ENCODE measurements around the gene CCDC116.
"Not testable (repeated sequence)": the region's sequence is repeated elsewhere in the genome, so short reads cannot be mapped to it uniquely, and the experiment has no call there.

The CCDC116 gene

GRCh38 chr22:21592422-21592821 is 40.1 kb upstream of the CCDC116 start:
- Histone ChIP-seq H3K18ac (ENCODE audit: low read length) (no peak overlapping the region), H2BK12ac (ENCODE audit: low read length) (no peak overlapping the region), H4K8ac (ENCODE audit: low read depth, low read length) (no peak overlapping the region)

GRCh38 chr22:21593406-21594232 is 38.9 kb upstream of the CCDC116 start:
- Histone ChIP-seq H3K14ac (ENCODE audit: low read length) (no peak overlapping the region), H3K23ac (ENCODE audit: low read length) (no peak overlapping the region), H3K4me1 (ENCODE audit: control insufficient read depth in 1 of 2, insufficient read depth in 2 of 2, low read length in 2 of 2) (peaks cover 0 to 2% of the 10 kb centered on the region in 2 experiments)

More at GRCh38 chr22:21592422-21592821, 40.1 kb upstream of the CCDC116 start:
- Histone ChIP-seq H2BK120ac (ENCODE audit: insufficient read depth, low read length, poor library complexity) (no peak overlapping the region), H2BK5ac (ENCODE audit: low read depth, low read length, poor library complexity) (no peak overlapping the region), H4K91ac (ENCODE audit: low read depth, low read length) (no peak overlapping the region), H3K23ac (ENCODE audit: low read length) (no peak overlapping the region), H3K36me3 (ENCODE audit: control insufficient read depth in 1 of 2, insufficient read depth in 2 of 2, low read length in 2 of 2) (peaks cover 34 to 45% of the 10 kb centered on the region in 2 experiments), H3K79me2 (ENCODE audit: control insufficient read depth, insufficient read depth, low read length, poor library complexity) (peaks cover 21% of the 10 kb centered on the region), H2AFZ (ENCODE audit: insufficient read depth, low read length, poor library complexity) (no peak overlapping the region), H3K9me3 (ENCODE audit: insufficient read depth, low read depth, low read length) (peaks cover 1% of the 10 kb centered on the region), H3K79me1 (ENCODE audit: low read length) (no peaks in the 10 kb centered on the region), H3K9ac (ENCODE audit: low read length) (no peak overlapping the region), H3K14ac (ENCODE audit: low read length) (no peak overlapping the region), H3K27ac (ENCODE audit: low read depth, low read length) (no peak overlapping the region), H2AK5ac (ENCODE audit: low read length) (no peak overlapping the region), H3K27me3 (ENCODE audit: insufficient read depth, low read length) (no peaks in the 10 kb centered on the region), H3K4me1 (ENCODE audit: control insufficient read depth in 1 of 2, insufficient read depth in 2 of 2, low read length in 2 of 2) (peaks cover 4 to 5% of the 10 kb centered on the region in 2 experiments), H3K4me3 (ENCODE audit: low read depth, low read length) (peak overlapping the region; percentile 25), H3K4ac (ENCODE audit: low read depth, low read length) (peak overlapping the region; percentile 60), H4K12ac (ENCODE audit: low read depth, low read length) (no peak overlapping the region), H3K4me2 (ENCODE audit: low read length) (no peak overlapping the region)
- no CpG with 5 or more reads among the region's 3 CpGs for WGBS (ENCODE audit: extremely low coverage, insufficient coverage, insufficient read length)
- DNase-seq, result no peak

GRCh38 chr22:21594865-21595452 is 37.6 kb upstream of the CCDC116 start:
- peaks cover 0 to 2% of the 10 kb centered on the region in 2 experiments for H3K4me1 ChIP-seq (ENCODE audit: control insufficient read depth in 1 of 2, insufficient read depth in 2 of 2, low read length in 2 of 2)
- no peak overlapping the region for H3K14ac ChIP-seq (ENCODE audit: low read length)
- H3K4me2 ChIP-seq (ENCODE audit: low read length), result no peak overlapping the region
- no peak overlapping the region for H3K4me3 ChIP-seq (ENCODE audit: low read depth, low read length)
- H2BK120ac ChIP-seq (ENCODE audit: insufficient read depth, low read length, poor library complexity), result no peak overlapping the region
- no peak overlapping the region for H3K23ac ChIP-seq (ENCODE audit: low read length)
- peaks cover 1% of the 10 kb centered on the region for H3K9me3 ChIP-seq (ENCODE audit: insufficient read depth, low read depth, low read length)
- H4K12ac ChIP-seq (ENCODE audit: low read depth, low read length), result no peak overlapping the region
- DNase-seq, result no peak
- peak overlapping the region; percentile 2 for H3K4ac ChIP-seq (ENCODE audit: low read depth, low read length)
- no peaks in the 10 kb centered on the region for H3K79me1 ChIP-seq (ENCODE audit: low read length)
- H3K18ac ChIP-seq (ENCODE audit: low read length), result no peak overlapping the region
- H2AFZ ChIP-seq (ENCODE audit: insufficient read depth, low read length, poor library complexity), result no peak overlapping the region
- no peak overlapping the region for H2BK5ac ChIP-seq (ENCODE audit: low read depth, low read length, poor library complexity)
- no peak overlapping the region for H2AK5ac ChIP-seq (ENCODE audit: low read length)
- no peak overlapping the region for H2BK12ac ChIP-seq (ENCODE audit: low read length)
- no peak overlapping the region for H4K8ac ChIP-seq (ENCODE audit: low read depth, low read length)
- H4K91ac ChIP-seq (ENCODE audit: low read depth, low read length), result no peak overlapping the region
- H3K27me3 ChIP-seq (ENCODE audit: insufficient read depth, low read length), result no peaks in the 10 kb centered on the region
- no CpG with 5 or more reads among the region's 5 CpGs for WGBS (ENCODE audit: extremely low coverage, insufficient coverage, insufficient read length)
- H3K27ac ChIP-seq (ENCODE audit: low read depth, low read length), result no peak overlapping the region
- no peak overlapping the region for H3K9ac ChIP-seq (ENCODE audit: low read length)
- H3K79me2 ChIP-seq (ENCODE audit: control insufficient read depth, insufficient read depth, low read length, poor library complexity), result peaks cover 12% of the 10 kb centered on the region
- peaks cover 37 to 49% of the 10 kb centered on the region in 2 experiments for H3K36me3 ChIP-seq (ENCODE audit: control insufficient read depth in 1 of 2, insufficient read depth in 2 of 2, low read length in 2 of 2)

More at GRCh38 chr22:21593406-21594232, 38.9 kb upstream of the CCDC116 start:
- Histone ChIP-seq H3K27me3 (ENCODE audit: insufficient read depth, low read length) (no peaks in the 10 kb centered on the region), H3K18ac (ENCODE audit: low read length) (no peak overlapping the region), H2AFZ (ENCODE audit: insufficient read depth, low read length, poor library complexity) (no peak overlapping the region), H4K8ac (ENCODE audit: low read depth, low read length) (no peak overlapping the region), H2AK5ac (ENCODE audit: low read length) (no peak overlapping the region), H3K4me2 (ENCODE audit: low read length) (no peak overlapping the region), H3K9ac (ENCODE audit: low read length) (no peak overlapping the region), H3K79me2 (ENCODE audit: control insufficient read depth, insufficient read depth, low read length, poor library complexity) (peaks cover 17% of the 10 kb centered on the region), H2BK5ac (ENCODE audit: low read depth, low read length, poor library complexity) (no peak overlapping the region), H3K79me1 (ENCODE audit: low read length) (no peaks in the 10 kb centered on the region), H3K27ac (ENCODE audit: low read depth, low read length) (no peak overlapping the region), H4K91ac (ENCODE audit: low read depth, low read length) (no peak overlapping the region), H3K4ac (ENCODE audit: low read depth, low read length) (peak overlapping the region; percentile 30), H4K12ac (ENCODE audit: low read depth, low read length) (no peak overlapping the region), H2BK120ac (ENCODE audit: insufficient read depth, low read length, poor library complexity) (no peak overlapping the region), H3K36me3 (ENCODE audit: control insufficient read depth in 1 of 2, insufficient read depth in 2 of 2, low read length in 2 of 2) (peaks cover 34 to 45% of the 10 kb centered on the region in 2 experiments), H3K9me3 (ENCODE audit: insufficient read depth, low read depth, low read length) (peaks cover 1% of the 10 kb centered on the region), H3K4me3 (ENCODE audit: low read depth, low read length) (no peak overlapping the region), H2BK12ac (ENCODE audit: low read length) (no peak overlapping the region)
- WGBS (ENCODE audit: extremely low coverage, insufficient coverage, insufficient read length), result no CpG with 5 or more reads among the region's 11 CpGs
- DNase-seq, result peak in 1 of 2 donors; percentile 46

DNA sequence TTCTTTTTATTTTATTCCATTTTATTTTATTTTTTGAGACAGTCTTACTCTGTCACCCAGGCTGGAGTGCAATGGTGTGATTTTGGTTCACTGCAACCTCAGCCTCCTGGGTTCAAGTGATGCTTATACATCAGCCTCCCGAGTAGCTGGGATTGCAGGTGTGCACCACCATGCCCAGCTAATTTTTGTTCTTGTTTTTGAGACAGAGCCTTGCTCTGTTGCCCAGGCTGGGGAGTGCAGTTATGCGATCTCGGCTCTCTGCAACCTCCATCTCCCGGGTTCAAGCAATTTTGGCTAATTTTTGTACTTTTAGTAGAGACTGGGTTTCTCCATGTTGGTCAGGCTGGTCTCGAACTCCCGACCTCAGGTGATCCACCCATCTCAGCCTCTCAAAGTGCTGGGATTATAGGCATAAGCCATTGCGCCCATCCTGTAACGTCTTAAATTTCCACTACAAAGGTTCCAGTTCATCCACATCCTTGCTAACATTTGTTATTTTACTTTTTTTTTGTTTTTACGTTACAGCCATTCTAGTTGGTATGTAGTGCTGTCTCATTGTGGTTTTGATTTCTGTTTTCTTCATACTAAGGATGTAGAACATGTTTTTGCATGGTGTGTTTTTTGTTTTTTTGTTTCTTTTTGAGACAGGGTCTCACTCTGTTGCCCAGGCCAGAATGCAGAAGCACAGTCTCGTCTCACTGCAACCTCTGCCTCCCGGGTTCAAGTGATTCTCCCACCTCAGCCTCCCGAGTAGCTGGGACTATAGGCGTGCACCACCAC is 36.0 kb upstream of the CCDC116 start:
- H2BK120ac ChIP-seq (ENCODE audit: insufficient read depth, low read length, poor library complexity); H2BK12ac ChIP-seq (ENCODE audit: low read length); H3K79me1 ChIP-seq (ENCODE audit: low read length); H3K27me3 ChIP-seq (ENCODE audit: insufficient read depth, low read length); DNase-seq; H3K27ac ChIP-seq (ENCODE audit: low read depth, low read length); H3K4me3 ChIP-seq (ENCODE audit: low read depth, low read length); H4K8ac ChIP-seq (ENCODE audit: low read depth, low read length); H3K23ac ChIP-seq (ENCODE audit: low read length); H3K14ac ChIP-seq (ENCODE audit: low read length); H2BK5ac ChIP-seq (ENCODE audit: low read depth, low read length, poor library complexity); H2AFZ ChIP-seq (ENCODE audit: insufficient read depth, low read length, poor library complexity); H3K79me2 ChIP-seq (ENCODE audit: control insufficient read depth, insufficient read depth, low read length, poor library complexity); H2AK5ac ChIP-seq (ENCODE audit: low read length); H4K12ac ChIP-seq (ENCODE audit: low read depth, low read length); H3K4me2 ChIP-seq (ENCODE audit: low read length); H3K18ac ChIP-seq (ENCODE audit: low read length); H4K91ac ChIP-seq (ENCODE audit: low read depth, low read length); H3K9me3 ChIP-seq (ENCODE audit: insufficient read depth, low read depth, low read length); H3K4me1 ChIP-seq (ENCODE audit: control insufficient read depth in 1 of 2, insufficient read depth in 2 of 2, low read length in 2 of 2); H3K9ac ChIP-seq (ENCODE audit: low read length): not testable (repeated sequence)
- peak overlapping the region; percentile 51 for H3K4ac ChIP-seq (ENCODE audit: low read depth, low read length)
- no CpG with 5 or more reads among the region's 13 CpGs for WGBS (ENCODE audit: extremely low coverage, insufficient coverage, insufficient read length)
- H3K36me3 ChIP-seq (ENCODE audit: control insufficient read depth in 1 of 2, insufficient read depth in 2 of 2, low read length in 2 of 2), result peaks cover 39 to 43% of the 10 kb centered on the region in 2 experiments

Data from trophoblast cell (in vitro differentiated cells and primary cell).